SW 1271 (cell line): ENCODE results near the gene DDX20.
"Not testable (repeated sequence)": the region's sequence is repeated elsewhere in the genome, so short reads cannot be mapped to it uniquely, and the experiment has no call there.

Experiments
- DNase-seq, 2 experiments: peaks; one replicate each; lab custom pipeline; 2025; lab: John Stamatoyannopoulos, UW

Gene DDX20

DNA sequence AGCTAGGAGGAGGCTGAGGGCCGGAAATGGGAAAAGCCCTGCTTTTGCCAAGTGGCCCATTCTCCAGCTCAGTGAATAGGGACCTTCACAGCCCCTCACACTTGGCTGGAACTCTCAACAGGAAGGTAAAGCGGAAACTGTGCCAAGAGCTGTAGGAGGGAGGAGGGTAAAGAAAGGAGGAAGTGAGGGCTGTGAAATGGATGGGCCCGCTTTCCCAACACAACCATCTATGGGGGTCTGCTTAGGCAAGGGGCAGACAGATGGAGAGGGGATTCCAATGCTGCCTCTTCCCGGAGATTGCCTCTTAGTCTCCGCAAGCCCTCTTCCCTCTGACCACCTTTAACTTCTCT lies 21.7 kb upstream of the DDX20 start:
- no peak for DNase-seq

GRCh38 chr1:111734426-111734825 lies 21.3 kb upstream of the DDX20 start:
- no peak for DNase-seq

DNA sequence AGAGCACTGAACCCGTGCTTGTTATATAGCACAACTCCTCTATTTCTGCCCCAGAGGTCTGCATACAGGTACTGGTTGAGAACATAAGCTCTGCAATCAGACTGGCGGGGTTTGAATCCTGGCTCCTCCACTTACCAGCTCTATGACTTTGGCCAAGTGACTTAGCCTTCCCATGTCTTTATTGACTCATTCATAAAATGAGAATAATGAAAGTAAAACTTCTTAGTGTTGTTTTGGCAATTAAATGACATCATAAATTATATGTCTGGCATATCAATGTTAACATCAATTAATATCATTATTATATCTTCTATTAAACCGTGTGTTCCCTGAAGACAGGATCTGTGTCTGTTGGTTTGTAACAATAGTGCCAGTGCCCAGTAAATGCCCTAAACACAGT lies 20.8 kb upstream of the DDX20 start:
- no peak for DNase-seq

- DNase-seq: no peak
Observed at GRCh38 chr1:111735321-111735720, 20.4 kb upstream of the DDX20 start.

DNA sequence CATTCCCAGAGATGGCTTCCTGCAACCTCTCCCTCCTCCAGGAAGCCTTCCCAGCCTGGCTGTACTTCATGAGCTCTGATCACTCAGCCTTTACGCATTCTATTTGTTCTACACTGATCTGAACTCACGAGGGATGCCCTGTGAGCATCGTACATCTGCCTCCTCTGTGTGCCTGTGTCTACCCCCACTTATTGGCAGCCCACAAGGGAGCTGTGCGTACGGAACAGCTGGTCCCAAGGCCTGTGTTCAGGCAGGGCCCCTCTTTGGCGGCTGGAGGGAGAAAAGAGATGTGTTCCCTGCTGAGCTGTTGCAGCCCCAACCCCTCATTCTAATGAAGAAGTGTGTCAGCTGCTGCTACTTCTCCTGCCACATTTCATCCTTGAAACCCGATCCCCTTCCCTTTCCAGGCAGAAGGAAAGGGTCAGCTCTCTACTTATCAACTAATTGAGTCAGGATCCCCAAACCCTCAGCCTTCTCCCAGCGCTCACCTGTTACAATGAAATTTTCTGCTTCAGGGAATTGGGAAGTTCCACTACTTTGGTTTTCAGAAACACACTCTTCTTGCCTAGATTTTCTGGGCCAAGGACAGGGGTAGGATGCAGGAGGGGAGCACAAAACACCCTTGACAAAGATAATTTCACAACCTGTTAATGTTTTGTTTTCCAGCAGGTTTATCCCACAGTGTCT lies 19.7 kb upstream of the DDX20 start:
- no peak for DNase-seq

DNA sequence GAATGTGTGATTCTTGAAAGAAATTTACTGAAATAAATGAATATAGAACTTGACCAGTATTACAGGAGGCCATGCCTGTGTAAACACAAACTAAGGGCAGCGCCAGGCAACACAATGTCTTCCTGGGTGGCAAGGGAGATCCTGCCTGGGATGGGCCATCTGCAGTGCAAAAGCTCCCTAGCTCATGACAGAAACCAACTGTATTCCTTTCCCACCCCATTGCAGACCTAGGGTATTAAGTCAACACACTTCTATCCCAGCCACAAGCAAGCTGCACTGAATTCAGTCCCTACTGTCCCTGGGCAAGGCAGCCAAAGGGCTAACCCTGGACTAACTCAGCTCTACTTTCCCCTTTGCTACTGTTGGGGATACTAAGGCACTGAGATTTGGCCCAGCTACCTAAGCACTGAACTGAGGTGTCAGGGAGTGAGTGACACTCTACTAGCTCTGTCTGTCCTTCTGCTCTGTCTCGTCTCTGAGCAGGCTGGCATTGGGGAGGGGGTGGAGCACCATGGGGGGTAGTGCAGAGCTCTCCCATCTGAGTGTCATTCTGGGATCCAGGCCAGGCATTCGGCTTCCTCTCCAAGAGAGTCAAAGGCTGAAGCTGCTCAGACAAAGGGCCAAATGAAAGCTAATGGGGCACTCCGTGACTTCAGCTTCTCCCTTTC lies 19.0 kb upstream of the DDX20 start:
- no peak for DNase-seq

- DNase-seq: no peak
Observed at GRCh38 chr1:111737216-111738132, 18.2 kb upstream of the DDX20 start.

DNA sequence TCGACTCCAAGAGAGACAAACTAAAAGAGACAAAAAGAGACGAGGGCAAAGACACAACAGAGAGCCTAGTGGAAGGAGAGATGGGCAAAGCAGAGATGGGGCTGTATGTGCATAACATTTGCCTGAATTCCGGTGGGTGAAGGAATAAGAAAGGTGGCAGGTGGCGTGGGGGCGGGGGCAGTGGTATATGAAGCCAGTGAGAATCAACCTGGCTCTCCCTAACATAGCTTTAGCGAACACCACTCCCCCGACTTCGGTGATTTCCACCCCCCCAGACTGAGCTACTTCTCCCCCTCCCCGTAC lies 17.6 kb upstream of the DDX20 start:
- DNase-seq: no peak

DNA sequence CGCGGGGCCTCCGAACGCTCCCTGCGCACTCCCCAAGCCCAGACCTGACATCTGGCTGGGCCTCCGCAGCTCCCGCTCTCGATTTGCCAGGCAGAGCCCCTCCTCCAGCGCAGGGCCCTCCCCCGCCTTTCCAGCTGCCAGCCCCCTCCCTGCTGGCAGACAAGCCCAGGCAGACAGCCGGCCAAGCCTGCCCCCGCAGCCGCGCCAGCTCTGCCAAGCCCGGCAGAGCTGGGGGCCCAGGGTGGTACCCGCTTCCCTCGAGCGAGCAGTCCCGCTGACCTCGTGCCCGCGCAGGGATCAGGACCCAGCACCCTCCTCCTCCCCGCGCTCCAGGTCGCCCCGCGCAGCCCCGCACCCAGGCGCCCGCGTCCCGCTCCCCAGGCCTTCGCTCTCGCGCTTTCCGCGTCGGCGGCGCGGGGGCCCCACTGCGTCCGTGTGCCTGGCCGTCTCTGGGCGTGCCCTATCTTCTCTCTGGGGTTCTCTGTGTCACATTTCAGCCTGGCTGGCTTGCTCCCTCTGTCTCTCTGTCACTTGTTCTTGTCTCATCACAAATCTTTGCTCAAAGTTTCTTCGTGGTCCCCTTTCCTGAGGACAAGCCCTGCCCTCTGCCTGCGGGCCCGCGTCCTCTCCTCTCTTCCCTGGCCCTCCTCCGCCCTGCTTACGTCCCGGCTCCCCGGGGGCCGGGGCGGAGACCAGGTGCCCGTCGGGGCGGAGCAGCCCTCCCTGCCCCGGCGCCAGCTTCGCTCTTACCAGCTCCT lies 17.1 kb upstream of the DDX20 start:
- DNase-seq: peak in 1 of 2 experiments; percentile 73

DNA sequence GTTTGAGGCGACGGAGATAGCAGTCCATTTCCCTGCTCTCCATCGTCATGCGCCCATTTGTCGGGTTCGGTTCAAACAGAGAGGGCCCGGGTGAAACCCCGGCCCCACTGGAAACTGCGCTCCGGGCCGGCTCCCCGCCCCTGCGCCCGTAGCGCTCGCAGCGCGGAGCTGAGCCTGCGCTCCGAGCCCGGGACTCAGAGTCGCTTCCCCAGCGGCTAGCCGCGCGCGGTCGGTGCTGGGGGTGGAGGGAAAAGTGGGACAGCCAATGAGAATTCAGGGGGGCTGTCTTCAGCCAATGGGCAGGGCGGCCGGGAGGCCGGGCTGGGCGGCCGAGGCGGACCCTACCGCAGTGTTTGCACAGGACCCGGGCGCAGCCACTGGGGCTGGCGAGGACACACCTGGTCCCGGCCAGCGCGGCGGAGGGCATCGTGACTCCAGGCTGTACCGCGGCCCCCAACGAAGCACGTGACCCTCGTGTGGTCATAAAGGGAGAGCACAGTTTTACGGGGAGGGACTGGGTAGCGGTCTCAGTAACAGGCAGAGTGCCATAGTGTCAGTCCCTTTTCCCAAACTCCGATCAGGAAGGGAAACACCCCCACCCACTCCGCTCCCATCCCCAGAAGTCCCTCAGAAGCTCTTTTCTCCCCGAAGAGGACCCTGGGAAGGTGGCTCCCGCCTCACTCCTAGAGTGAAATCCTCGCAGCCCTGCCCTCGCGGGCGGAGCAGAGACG lies 16.3 kb upstream of the DDX20 start, which contains the start of gene INKA2:
Gene INKA2, minus strand, starts transcription at position 202 of the 731 bp plus-strand sequence. Its CDS starts 153 bp downstream, at position 49.
- DNase-seq: peak; percentile 36 to 76

GRCh38 chr1:111739925-111740765 lies 15.6 kb upstream of the DDX20 start:
- no peak for DNase-seq

- not testable (repeated sequence) for DNase-seq
Observed at GRCh38 chr1:111742292-111742691, 13.4 kb upstream of the DDX20 start.

DNA sequence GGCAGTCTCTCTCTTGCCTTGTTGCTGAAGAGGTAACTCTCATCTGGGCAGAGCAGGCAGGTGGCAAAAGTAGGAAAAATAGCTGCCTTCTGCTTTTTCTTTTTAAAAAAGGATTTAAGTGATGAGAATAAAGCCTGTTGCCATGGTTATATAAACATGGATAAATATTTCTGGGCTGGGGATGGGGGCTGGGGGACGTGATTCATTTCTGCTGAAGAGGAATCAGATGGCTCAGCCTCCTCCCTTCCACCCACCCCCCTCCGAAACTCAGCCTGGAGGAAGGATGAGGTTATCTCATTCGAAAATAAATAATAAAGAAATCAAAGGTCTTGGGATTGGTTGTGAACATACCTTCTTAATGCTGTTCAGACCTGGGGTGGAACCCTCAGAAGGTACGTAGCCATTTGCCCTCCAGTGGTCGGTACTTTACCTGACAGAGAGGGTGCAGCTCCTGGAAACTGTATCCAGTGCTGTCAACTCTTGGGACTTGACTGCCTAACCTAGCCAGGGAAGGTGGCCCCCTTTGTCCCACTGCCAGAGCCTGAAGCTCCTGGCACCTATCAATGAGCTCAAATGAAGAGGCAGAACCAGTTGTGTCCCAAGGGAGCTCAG lies 12.7 kb upstream of the DDX20 start:
- no peak for DNase-seq

DNA sequence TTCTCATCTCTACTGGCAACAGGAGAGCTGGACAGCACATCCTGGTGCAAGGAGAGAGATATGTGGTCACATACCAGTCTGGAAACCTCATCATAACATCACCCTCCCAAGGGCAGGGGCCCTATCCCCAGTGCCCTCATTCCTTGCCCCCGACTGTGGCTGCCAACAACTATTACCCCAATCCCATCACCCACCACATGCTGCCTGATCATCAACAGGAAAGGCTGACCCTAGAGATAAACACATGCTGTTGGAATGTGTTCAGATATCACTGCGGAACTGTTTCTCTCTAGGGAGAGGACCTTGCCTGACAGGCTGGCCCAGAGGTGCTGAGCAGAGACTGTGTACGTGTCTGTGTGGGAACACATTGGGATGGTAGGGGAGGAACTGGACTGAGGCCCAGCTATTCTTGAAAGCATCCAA lies 12.0 kb upstream of the DDX20 start:
- no peak for DNase-seq

GRCh38 chr1:111745675-111746613 lies 9.8 kb upstream of the DDX20 start:
- no peak for DNase-seq

GRCh38 chr1:111746614-111746999 lies 9.1 kb upstream of the DDX20 start:
- DNase-seq: no peak

DNA sequence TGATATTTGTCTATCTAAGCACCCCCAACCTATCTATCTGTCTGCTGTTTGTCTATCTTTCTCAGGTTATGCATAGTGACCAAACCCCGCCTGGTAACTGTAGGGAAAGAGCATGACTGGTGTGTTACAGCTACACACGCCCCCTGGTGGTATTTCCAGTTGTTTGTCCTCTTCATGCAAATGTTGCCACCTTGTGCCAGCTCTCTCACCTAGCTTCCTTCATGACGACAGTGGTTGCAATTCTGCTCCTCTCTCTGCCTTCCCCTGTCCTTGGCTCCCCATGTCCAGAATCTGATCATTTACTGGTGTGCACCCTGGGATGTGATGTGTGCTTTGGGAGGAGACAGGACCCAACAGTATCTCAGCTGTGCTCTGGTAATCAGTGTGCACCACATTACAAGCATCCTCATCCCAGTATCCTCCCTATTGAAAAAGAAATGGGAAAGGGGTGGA lies 8.4 kb upstream of the DDX20 start:
- peak; percentile 13 to 64 for DNase-seq

GRCh38 chr1:111747947-111748346 lies 7.8 kb upstream of the DDX20 start:
- DNase-seq: no peak

GRCh38 chr1:111749628-111750027 lies 6.1 kb upstream of the DDX20 start:
- DNase-seq: no peak
